ENCODE results near the gene SPOUT1.

- TF ChIP-seq POLR2A (IDR thresholded peaks at IDR 0.05), result peak in 1 of 2 donors; percentile 80
- TF ChIP-seq CTCF (IDR thresholded peaks at IDR 0.05), result peak in 1 of 12 donors; percentile 3
Observed at GRCh38 chr9:128771745-128772519, 57.7 kb downstream of the SPOUT1 start, which contains the start of gene ZER1.
